NCI-H187 (cell line): ENCODE measurements around the gene TSPYL2.

Experiments
- DNase-seq, 2 experiments: peaks; one replicate each; lab custom pipeline; 2025; lab: John Stamatoyannopoulos, UW

TSPYL2 gene

GRCh38 chrX:53080628-53081580, 1.3 kb upstream of the TSPYL2 start:
- no peak for DNase-seq

GRCh38 chrX:53082773-53083616, 828 bp downstream of the TSPYL2 start:
- DNase-seq: no peak

- no peak for DNase-seq
These were observed 1.9 kb downstream of the TSPYL2 start for GRCh38 chrX:53084043-53084570.

GRCh38 chrX:53084863-53085262, 2.7 kb downstream of the TSPYL2 start:
- no peak for DNase-seq

DNA sequence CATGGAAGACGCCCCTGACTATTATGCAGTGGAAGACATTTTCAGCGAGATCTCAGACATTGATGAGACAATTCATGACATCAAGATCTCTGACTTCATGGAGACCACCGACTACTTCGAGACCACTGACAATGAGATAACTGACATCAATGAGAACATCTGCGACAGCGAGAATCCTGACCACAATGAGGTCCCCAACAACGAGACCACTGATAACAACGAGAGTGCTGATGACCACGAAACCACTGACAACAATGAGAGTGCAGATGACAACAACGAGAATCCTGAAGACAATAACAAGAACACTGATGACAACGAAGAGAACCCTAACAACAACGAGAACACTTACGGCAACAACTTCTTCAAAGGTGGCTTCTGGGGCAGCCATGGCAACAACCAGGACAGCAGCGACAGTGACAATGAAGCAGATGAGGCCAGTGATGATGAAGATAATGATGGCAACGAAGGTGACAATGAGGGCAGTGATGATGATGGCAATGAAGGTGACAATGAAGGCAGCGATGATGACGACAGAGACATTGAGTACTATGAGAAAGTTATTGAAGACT, 3.6 kb downstream of the TSPYL2 start:
- no peak for DNase-seq

GRCh38 chrX:53086464-53086863, 4.3 kb downstream of the TSPYL2 start:
- DNase-seq: no peak

DNA sequence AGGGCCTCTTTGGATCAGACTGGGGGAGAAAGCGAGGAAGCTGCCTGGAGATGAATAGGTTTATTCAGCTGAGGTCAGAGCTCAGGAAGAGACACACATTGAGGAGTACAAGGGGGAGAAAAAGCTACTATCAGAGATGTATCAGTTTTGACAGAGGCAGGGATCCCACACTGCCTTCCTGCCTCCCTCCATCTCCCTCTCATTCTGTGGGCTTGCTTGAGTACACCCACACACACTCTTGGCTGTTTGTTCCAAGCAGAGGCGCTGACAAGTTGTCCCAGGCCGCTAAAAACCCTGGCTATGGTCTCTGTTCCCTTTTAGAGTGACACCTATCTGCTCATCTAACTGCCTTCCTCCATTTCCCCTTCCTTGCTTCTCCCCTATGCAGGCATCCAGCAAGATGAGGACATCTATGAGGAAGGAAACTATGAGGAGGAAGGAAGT, 5.2 kb downstream of the TSPYL2 start:
- no peak for DNase-seq

- DNase-seq: peak; percentile 9 to 42
These were observed 6.2 kb downstream of the TSPYL2 start for GRCh38 chrX:53088136-53088974.

GRCh38 chrX:53089224-53089842, 7.2 kb downstream of the TSPYL2 start:
- peak in 1 of 2 experiments; percentile 2 for DNase-seq

DNA sequence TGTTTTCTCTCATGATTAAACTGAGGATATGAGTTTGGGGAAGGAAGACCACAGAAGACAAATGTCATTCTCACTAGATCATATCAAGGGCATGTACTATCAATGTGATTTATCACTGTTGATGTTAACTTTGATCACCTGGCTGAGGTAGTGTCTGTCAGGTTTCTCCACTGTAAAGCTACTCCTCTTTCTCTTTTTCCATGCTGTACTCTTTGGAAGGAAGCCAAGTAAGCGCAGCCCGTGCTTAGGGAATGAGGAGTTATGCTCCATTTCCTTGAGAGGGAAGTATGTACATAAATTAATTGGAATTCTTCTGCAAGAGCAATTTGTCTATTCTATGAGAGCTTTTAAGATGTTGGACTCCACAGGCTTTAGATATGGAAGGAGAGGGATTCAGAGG, 7.8 kb downstream of the TSPYL2 start:
- DNase-seq: no peak

DNA sequence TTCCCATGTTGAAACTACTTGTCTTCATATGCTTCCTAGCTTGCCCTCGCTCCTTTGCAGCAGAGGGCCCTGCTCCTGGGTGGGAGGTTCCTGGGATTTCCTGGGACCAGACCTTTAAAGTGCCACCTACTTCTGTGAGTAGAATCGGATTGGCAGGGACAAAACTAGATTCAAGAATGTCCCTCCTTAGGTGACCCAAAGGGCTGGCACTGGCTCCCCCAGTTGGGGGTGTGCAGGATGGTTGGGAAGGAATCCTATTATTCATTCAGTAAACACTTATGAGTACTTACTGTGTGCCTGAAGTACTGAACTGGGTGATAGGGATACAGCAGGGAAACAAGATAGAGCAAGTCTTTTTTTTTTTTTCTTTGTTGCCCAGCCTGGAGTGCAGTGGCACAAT, 9.2 kb downstream of the TSPYL2 start:
- no peak for DNase-seq

- DNase-seq: peak; percentile 3 to 6
These were observed 11.0 kb downstream of the TSPYL2 start for GRCh38 chrX:53093177-53093655.

- DNase-seq: peak; percentile 17 to 62
These were observed 11.8 kb downstream of the TSPYL2 start, which contains the start of gene KANTR for GRCh38 chrX:53093748-53094581. TSS of gene KANTR (plus strand) at chrX:53094142. CDS start at chrX:53124273, 30,131 bp downstream.

- no peak for DNase-seq
These were observed 12.4 kb downstream of the TSPYL2 start for GRCh38 chrX:53094582-53094905.

GRCh38 chrX:53095796-53096195, 13.6 kb downstream of the TSPYL2 start:
- DNase-seq: no peak

DNA sequence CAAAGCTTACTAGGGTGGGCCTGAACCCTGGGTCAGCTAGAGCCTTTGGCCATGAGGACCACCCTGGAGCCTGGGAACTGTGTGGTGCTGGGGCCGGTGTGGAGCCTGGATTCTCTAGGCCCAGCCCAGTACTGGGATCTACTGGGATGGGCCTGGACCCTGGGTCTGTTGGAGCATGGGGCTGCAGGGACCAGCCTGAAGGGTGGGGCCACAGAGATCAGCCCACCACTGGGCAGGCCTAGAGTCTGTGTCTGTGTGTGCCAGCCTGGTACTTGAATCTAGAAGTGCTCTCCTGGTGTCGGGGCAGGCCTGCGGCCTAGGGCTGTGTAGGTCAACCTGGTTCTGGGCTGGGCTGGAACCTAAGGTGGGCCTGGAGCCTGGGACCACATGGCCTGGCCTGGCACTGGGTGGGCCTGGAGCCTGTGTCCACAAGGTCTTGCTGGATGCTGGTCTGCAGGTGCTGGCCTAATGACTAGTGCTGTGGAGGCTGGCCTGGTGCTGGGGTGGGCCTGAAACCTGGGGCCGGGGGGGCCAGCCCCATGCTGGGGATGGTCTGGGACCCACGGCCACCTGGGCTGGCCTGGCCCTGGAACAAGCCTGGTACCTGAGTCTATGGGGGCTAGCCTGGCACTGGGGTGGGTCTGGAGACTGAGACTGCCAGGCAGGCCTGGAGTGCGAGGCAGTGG, 32.8 kb downstream of the TSPYL2 start:
- no peak for DNase-seq

DNA sequence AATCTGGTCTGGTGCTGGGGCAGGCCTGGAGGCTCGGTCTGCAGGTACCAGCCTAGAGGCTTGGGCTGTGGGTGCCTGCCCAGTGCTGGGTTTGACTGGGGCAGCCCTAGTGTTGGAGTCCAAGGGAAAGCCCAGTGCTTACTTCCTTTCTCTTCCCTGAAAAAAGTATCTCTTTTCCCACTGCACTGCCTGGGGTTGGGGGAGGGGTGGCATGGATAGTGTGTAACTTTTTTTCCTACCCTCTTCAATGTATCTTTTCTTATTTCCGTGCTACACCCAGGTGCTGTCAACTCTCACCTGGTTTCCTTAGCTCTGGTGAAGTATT, 33.3 kb downstream of the TSPYL2 start:
- no peak for DNase-seq

GRCh38 chrX:53116101-53116500, 33.9 kb downstream of the TSPYL2 start:
- DNase-seq: no peak

DNA sequence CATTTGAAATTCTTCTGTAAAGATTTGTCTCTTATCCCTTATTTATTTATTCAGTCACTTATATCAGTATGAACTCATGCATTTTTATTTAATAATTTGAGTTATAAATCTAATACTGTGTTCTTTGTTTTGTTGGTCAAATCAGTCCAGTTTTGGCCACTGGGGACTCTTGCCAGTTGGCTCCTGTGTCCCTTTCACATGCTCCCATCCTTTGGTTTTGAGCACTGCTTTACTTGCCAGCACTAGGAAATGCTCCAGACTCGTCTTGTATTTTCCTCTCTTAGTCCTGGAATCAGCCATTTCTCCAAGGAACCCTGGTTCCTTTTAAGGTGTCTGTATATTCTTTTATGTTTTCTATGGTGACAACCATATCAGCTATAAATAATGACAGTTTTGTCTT, 39.8 kb downstream of the TSPYL2 start:
- no peak for DNase-seq
